HG03060 (cell line): Measurements from ENCODE around the gene ATP2C1.

Source experiments
- ATAC-seq: cut with Tn5 transposase; IDR thresholded peaks from one replicate; pipeline ENCODE4 v1.9.1; 2021; ENCODE audit warnings: low read depth, moderate number of reproducible peaks; ENCODE audit not compliant: unreplicated experiment

The ATP2C1 gene

GRCh38 chr3:130894986-130895280 is 1.0 kb downstream of the ATP2C1 start:
- ATAC-seq = no peak

- no peak for ATAC-seq
These were observed 2.0 kb downstream of the ATP2C1 start for GRCh38 chr3:130895690-130896488.

GRCh38 chr3:130897316-130897715 is 3.4 kb downstream of the ATP2C1 start:
- no peak for ATAC-seq

DNA sequence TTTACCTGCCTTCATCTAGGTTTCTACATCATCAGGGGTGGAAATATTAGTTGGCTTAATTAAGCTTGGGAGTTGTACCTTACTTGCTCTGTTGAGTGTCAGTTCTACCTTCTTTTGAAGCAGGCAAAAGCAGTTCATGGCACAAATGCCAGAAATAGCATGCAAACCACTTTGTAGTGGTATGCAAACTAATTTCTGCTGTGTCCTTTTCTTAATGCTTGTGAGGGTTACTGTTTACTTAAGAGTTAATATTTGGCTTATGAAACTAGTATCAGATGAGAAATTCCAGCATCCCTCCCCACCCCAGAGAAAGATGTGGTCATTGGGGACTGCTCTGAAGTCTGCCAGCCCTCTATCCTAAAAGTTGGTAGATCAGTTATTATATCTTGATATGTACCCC is 7.1 kb downstream of the ATP2C1 start:
- ATAC-seq = no peak

- no peak for ATAC-seq
These were observed 7.8 kb downstream of the ATP2C1 start for GRCh38 chr3:130901463-130902204.

DNA sequence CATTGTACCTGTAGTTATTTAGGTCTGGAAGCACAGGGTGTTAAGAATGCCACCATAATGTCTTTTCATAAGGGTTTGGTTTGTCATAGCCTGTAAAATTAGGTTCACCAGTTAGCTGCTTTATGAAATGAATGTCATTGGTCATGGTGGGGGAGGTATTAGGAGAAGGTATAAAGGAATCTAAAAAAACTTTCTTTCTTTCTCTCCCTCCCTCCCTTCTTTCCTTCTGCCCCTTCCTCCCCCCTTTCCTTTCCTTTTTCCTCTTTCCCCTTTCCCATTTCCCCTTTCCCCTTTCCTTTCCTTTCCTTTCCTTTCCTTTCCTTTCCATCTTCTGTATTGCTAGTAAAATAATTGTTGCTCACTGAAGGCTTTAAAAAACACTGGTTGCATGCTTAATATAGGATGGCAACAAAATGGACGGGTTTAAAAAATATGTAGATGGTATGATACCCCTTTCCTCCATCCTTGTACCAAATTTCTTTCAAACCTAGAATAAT is 9.6 kb downstream of the ATP2C1 start:
- no peak for ATAC-seq

DNA sequence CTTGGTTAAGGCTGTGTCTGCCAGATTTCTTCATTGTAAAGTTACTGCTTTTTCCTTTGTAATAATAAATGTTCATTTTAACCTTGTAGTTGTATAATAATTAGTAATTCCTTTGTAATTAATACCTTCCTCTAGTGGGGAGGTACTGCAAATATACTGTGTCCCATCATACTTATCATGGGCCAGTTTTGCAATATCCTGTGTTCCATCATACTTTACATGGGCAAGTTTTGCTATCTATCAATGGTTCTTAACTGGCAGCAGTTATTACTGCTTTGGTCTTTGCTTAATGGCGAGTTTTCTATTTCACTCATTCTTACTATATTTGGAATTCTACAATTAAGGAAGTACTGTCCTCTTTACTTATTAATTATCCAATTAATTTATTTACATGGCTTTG is 10.6 kb downstream of the ATP2C1 start:
- ATAC-seq = no peak

GRCh38 chr3:130905551-130905950 is 11.7 kb downstream of the ATP2C1 start:
- no peak for ATAC-seq

GRCh38 chr3:130906374-130906995 is 12.6 kb downstream of the ATP2C1 start:
- ATAC-seq = no peak

- no peak for ATAC-seq
These were observed 13.6 kb downstream of the ATP2C1 start for GRCh38 chr3:130907500-130907899.

- no peak for ATAC-seq
These were observed 14.1 kb downstream of the ATP2C1 start for GRCh38 chr3:130907966-130908365.

GRCh38 chr3:130915567-130916292 is 21.8 kb downstream of the ATP2C1 start:
- no peak for ATAC-seq

- peak; percentile 70 for ATAC-seq
These were observed 22.8 kb downstream of the ATP2C1 start for GRCh38 chr3:130916507-130917167.

DNA sequence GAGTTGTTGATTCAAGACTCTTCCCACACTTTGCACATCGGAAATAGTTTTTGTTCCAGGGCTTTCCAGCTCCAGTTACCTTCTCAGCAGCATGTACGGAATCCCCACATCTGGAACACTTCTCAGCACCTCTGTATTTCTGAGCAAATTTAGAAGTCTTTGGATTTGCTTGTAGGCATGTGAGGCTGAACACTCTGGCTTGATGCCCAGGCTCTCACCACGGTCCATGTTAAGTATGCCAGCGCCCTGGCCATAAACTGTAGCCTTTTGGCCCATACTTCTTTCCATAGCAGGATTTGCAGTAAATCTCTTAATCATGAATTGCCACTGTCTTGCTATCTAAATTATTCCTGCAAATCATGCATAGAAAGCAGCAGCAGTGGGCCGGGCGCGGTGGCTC is 24.4 kb downstream of the ATP2C1 start:
- ATAC-seq = no peak

GRCh38 chr3:130925628-130926027 is 31.7 kb downstream of the ATP2C1 start:
- peak; percentile 49 for ATAC-seq

DNA sequence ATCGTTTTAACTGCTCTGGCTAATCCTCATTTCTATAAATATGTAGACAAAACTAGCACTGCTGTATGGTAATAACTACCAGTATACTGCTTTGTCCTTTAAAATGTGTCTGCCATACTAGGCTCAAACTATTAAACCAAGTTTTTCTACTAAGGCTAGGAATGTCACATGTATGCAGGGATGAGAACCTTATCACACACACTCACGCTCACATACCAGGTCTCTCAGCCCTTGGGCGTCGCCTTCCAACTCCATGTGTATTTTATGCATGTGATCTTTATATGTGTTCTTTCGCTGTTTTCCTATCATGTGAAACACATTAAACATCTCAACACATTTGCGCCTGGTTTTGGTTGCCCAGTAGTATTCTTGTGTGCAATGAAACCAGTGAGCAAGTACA is 32.6 kb downstream of the ATP2C1 start:
- no peak for ATAC-seq

- ATAC-seq = no peak
These were observed 35.9 kb downstream of the ATP2C1 start for GRCh38 chr3:130929804-130930203.

DNA sequence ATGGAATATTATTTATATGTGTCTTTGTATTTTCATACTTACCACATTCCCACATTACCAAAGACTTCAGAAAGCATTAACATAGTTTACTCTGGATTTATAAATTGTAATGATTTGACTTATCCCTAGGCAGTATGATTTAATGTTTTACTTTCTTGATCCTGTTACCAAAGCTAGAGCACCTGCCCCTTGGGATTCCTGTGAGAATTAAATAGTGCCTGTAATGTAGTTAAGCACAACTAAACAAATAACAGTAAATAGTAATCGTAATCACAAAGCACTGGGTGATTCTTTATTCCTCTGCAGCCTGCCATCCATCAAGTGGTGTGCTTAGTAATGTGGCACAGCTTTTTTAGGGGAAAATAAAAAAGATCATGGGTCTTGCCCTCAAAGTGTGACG is 39.1 kb downstream of the ATP2C1 start:
- no peak for ATAC-seq

DNA sequence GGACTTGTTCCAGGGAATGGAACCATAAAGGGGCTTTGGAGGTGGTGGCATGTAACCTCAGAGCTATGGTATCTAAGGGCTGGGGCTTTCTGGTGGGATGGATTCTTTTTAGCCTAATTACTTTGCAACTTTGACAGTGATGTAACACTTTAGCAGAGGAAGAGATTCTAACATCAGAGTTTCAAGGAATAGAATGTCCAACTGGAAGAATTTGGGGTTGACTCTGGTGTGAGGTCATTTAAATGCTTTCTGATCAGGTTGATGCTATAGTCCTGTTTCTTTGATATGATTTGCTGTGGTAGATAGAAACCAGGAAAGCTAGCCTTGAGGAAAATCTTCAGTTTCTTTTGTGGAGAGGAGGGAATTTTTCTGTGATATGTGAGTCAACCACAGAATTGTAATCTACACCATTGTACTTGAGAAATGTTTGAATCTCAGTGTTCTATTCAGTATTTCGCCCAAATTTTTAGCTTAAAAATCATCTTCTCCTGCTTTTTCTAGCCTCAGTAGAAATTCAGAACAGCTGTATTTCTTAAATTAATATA is 40.0 kb downstream of the ATP2C1 start:
- ATAC-seq = no peak

GRCh38 chr3:130934442-130935089 is 40.7 kb downstream of the ATP2C1 start:
- no peak for ATAC-seq
